ENCODE results near the gene METTL13.

METTL13 gene

DNA sequence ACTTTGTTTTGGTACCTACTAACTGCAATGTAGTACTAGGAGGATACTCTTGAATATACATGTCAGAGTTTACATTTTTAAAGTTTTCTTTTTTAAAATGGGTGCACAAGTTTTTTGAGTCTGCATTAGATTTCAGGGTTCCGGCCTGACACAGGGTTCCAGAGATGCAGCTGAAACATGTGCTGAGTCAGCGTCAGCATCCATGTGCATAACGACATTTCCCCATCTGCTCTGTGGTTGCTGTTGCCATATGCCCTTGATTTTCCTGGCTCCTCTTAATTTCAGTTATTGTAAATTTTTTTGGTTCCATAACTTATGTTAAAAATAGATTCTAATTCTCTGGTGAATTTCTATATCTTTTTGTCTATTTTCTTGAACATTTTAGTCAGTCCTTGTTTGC, 12.3 kb upstream of the METTL13 start:
- Histone ChIP-seq H3K4me1 (ENCODE audit: control insufficient read depth in 2 of 2, insufficient read depth in 1 of 2, low read depth in 1 of 2, low read length in 2 of 2) (no peaks in the 10 kb centered on the region), H2BK12ac (ENCODE audit: low read length) (no peak overlapping the region), H3K4ac (ENCODE audit: low read length) (no peak overlapping the region), H3K14ac (ENCODE audit: low read length) (no peak overlapping the region), H3K4me2 (ENCODE audit: insufficient read depth, low read length, poor library complexity, severe bottlenecking) (no peak overlapping the region), H2AFZ (ENCODE audit: low read length) (no peak overlapping the region), H4K8ac (ENCODE audit: low read depth, low read length) (no peak overlapping the region), H3K18ac (ENCODE audit: low read length) (no peak overlapping the region), H3K27me3 (ENCODE audit: control insufficient read depth in 3 of 3, insufficient read depth in 3 of 3, low read depth in 1 of 3, low read length in 3 of 3) (no peaks in the 10 kb centered on the region), H4K91ac (ENCODE audit: low read depth, low read length, poor library complexity) (no peak overlapping the region), H3K79me1 (ENCODE audit: low read depth, low read length) (no peaks in the 10 kb centered on the region), H2AK5ac (ENCODE audit: low read depth, low read length) (no peak overlapping the region), H3K9ac (ENCODE audit: low read depth, low read length, poor library complexity) (no peak overlapping the region), H2BK15ac (ENCODE audit: low read length) (no peak overlapping the region), H3K23ac (ENCODE audit: low read depth, low read length, poor library complexity) (no peak overlapping the region), H3K4me3 (ENCODE audit: low read length in 2 of 2) (no peak overlapping the region), H2BK5ac (ENCODE audit: low read length) (no peak overlapping the region), H3K36me3 (replicated peaks in 1 of 2; ENCODE audit: control insufficient read depth in 2 of 2, insufficient read depth in 2 of 2, low read length in 2 of 2) (no peaks in the 10 kb centered on the region), H3K27ac (replicated peaks; ENCODE audit: low read length) (no peak overlapping the region), H2BK120ac (ENCODE audit: low read depth, low read length) (no peak overlapping the region), H3K9me3 (replicated peaks in 1 of 2; ENCODE audit: control insufficient read depth in 2 of 2, insufficient read depth in 1 of 2, low read depth in 1 of 2, low read length in 2 of 2) (no peaks in the 10 kb centered on the region)
- no CpG with 5 or more reads among the region's 3 CpGs for WGBS, 2 donors (ENCODE audit: extremely low coverage in 2 of 2, insufficient read length in 2 of 2, insufficient replicate concordance in 1 of 2)
- DNase-seq (ENCODE audit: low spot score): no peak

DNA sequence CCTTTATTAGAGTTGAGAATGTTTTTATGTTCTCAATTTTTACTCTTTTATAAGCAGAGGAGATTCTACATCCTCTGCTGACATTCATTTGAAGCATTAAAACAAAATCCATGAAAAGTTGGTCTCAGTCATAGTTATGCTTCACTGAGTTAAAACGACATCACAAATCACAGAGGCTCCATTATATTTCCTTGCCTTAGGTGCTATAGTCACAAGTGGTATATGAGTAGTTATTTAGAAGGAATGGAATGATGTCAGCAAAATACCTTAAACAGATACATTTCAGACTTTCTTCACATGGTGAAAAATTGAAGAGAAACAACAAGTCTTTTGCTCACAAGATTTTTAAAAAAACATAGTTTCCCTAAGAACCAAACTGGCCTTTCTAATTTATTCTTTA, 11.7 kb upstream of the METTL13 start:
- Histone ChIP-seq H3K4me2 (ENCODE audit: insufficient read depth, low read length, poor library complexity, severe bottlenecking) (no peak overlapping the region), H3K4me3 (ENCODE audit: low read length in 2 of 2) (no peak overlapping the region), H3K27ac (replicated peaks; ENCODE audit: low read length) (no peak overlapping the region)

DNA sequence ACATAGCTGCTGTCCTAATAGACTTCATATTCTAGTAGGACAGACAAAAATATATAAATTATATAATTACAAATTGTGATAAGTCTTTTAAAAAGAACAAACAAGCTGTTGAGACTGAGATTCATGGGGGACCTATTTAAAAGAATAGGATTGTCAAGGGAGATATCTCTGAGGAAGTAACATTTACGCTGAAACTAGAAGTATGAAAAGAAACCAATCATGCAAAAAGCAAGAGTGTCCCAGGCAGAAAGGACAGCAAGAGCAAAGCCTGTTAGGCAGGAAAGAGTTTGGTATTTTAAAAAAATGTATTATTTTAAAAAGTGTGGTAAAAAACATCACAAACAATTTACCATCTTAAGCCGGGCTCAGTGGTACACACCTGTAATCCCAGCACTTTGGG, 9.1 kb upstream of the METTL13 start:
- Histone ChIP-seq H3K36me3 (replicated peaks in 1 of 2; ENCODE audit: control insufficient read depth in 2 of 2, insufficient read depth in 2 of 2, low read length in 2 of 2) (no peaks in the 10 kb centered on the region), H3K9ac (ENCODE audit: low read depth, low read length, poor library complexity) (no peak overlapping the region), H3K79me1 (ENCODE audit: low read depth, low read length) (no peaks in the 10 kb centered on the region), H3K4me1 (ENCODE audit: control insufficient read depth in 2 of 2, insufficient read depth in 1 of 2, low read depth in 1 of 2, low read length in 2 of 2) (no peaks in the 10 kb centered on the region), H3K4me2 (ENCODE audit: insufficient read depth, low read length, poor library complexity, severe bottlenecking) (no peak overlapping the region), H2BK5ac (ENCODE audit: low read length) (no peak overlapping the region), H3K18ac (ENCODE audit: low read length) (no peak overlapping the region), H2BK120ac (ENCODE audit: low read depth, low read length) (no peak overlapping the region), H2BK15ac (ENCODE audit: low read length) (no peak overlapping the region), H3K27ac (replicated peaks; ENCODE audit: low read length) (no peak overlapping the region), H3K23ac (ENCODE audit: low read depth, low read length, poor library complexity) (no peak overlapping the region), H3K14ac (ENCODE audit: low read length) (no peak overlapping the region), H3K27me3 (ENCODE audit: control insufficient read depth in 3 of 3, insufficient read depth in 3 of 3, low read depth in 1 of 3, low read length in 3 of 3) (no peaks in the 10 kb centered on the region), H2AK5ac (ENCODE audit: low read depth, low read length) (no peak overlapping the region), H2AFZ (ENCODE audit: low read length) (no peak overlapping the region), H3K4me3 (ENCODE audit: low read length in 2 of 2) (no peak overlapping the region), H4K8ac (ENCODE audit: low read depth, low read length) (no peak overlapping the region), H3K4ac (ENCODE audit: low read length) (no peak overlapping the region), H4K91ac (ENCODE audit: low read depth, low read length, poor library complexity) (no peak overlapping the region), H3K9me3 (replicated peaks in 1 of 2; ENCODE audit: control insufficient read depth in 2 of 2, insufficient read depth in 1 of 2, low read depth in 1 of 2, low read length in 2 of 2) (no peaks in the 10 kb centered on the region), H2BK12ac (ENCODE audit: low read length) (no peak overlapping the region)
- no CpG with 5 or more reads among the region's 2 CpGs for whole genome bisulfite sequencing, 2 donors (ENCODE audit: extremely low coverage in 2 of 2, insufficient read length in 2 of 2, insufficient replicate concordance in 1 of 2)
- DNase-seq (ENCODE audit: low spot score): no peak

More for the DNA sequence above, 11.7 kb upstream of the METTL13 start:
- H2BK15ac ChIP-seq (ENCODE audit: low read length): no peak overlapping the region
- no peaks in the 10 kb centered on the region for H3K36me3 ChIP-seq (replicated peaks in 1 of 2; ENCODE audit: control insufficient read depth in 2 of 2, insufficient read depth in 2 of 2, low read length in 2 of 2)
- no peak overlapping the region for H4K8ac ChIP-seq (ENCODE audit: low read depth, low read length)
- H3K4ac ChIP-seq (ENCODE audit: low read length): no peak overlapping the region
- H3K4me1 ChIP-seq (ENCODE audit: control insufficient read depth in 2 of 2, insufficient read depth in 1 of 2, low read depth in 1 of 2, low read length in 2 of 2): no peaks in the 10 kb centered on the region
- H3K18ac ChIP-seq (ENCODE audit: low read length): no peak overlapping the region
- H4K91ac ChIP-seq (ENCODE audit: low read depth, low read length, poor library complexity): no peak overlapping the region
- H2BK120ac ChIP-seq (ENCODE audit: low read depth, low read length): no peak overlapping the region
- H3K14ac ChIP-seq (ENCODE audit: low read length): no peak overlapping the region
- H2BK5ac ChIP-seq (ENCODE audit: low read length): no peak overlapping the region
- no peaks in the 10 kb centered on the region for H3K9me3 ChIP-seq (replicated peaks in 1 of 2; ENCODE audit: control insufficient read depth in 2 of 2, insufficient read depth in 1 of 2, low read depth in 1 of 2, low read length in 2 of 2)
- H3K23ac ChIP-seq (ENCODE audit: low read depth, low read length, poor library complexity): no peak overlapping the region
- H3K9ac ChIP-seq (ENCODE audit: low read depth, low read length, poor library complexity): no peak overlapping the region
- DNase-seq (ENCODE audit: low spot score): no peak
- H3K79me1 ChIP-seq (ENCODE audit: low read depth, low read length): no peaks in the 10 kb centered on the region
- WGBS, 2 donors (ENCODE audit: extremely low coverage in 2 of 2, insufficient read length in 2 of 2, insufficient replicate concordance in 1 of 2): no CpG with 5 or more reads among the region's 1 CpG
- no peak overlapping the region for H2AK5ac ChIP-seq (ENCODE audit: low read depth, low read length)
- H2AFZ ChIP-seq (ENCODE audit: low read length): no peak overlapping the region
- no peaks in the 10 kb centered on the region for H3K27me3 ChIP-seq (ENCODE audit: control insufficient read depth in 3 of 3, insufficient read depth in 3 of 3, low read depth in 1 of 3, low read length in 3 of 3)
- H2BK12ac ChIP-seq (ENCODE audit: low read length): no peak overlapping the region

DNA sequence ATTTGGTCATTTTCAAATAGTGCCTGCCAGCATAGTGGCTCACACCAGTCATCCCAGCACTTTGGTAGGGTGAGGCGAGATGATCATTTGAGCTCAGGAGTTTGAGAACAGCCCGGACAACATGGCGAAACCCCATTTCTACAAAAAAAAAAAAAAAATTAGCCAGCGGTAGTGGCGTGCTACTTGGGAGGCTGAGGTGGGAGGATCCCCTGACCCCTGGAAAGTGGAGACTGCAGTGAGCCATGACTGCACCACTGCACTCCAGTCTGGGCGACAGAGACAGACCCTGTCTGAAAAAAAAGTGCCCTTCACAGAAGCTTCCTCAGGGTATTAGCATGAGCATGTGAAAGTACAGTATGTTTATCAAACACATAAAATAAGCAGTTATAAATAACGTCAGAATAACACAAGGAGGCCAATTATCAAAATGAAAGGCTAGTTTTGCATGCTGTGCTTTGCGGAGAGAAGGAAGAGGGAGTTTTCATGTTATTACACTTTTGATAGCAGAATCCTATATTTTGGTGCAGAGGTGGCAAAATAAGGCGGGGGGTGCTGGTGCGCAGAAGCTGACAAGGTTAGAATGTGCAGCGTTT, 781 bp upstream of the METTL13 start:
- Histone ChIP-seq H3K4ac (ENCODE audit: low read length) (no peak overlapping the region), H3K27me3 (ENCODE audit: control insufficient read depth in 3 of 3, insufficient read depth in 3 of 3, low read depth in 1 of 3, low read length in 3 of 3) (no peaks in the 10 kb centered on the region), H3K23ac (ENCODE audit: low read depth, low read length, poor library complexity) (peak overlapping the region; percentile 90), H3K27ac (replicated peaks; ENCODE audit: low read length) (peak overlapping the region; percentile 79), H3K14ac (ENCODE audit: low read length) (no peak overlapping the region), H3K9ac (ENCODE audit: low read depth, low read length, poor library complexity) (no peak overlapping the region), H3K36me3 (replicated peaks in 1 of 2; ENCODE audit: control insufficient read depth in 2 of 2, insufficient read depth in 2 of 2, low read length in 2 of 2) (peaks cover 13 to 27% of the 10 kb centered on the region in 2 donors), H4K8ac (ENCODE audit: low read depth, low read length) (no peak overlapping the region), H3K79me1 (ENCODE audit: low read depth, low read length) (peaks cover 5% of the 10 kb centered on the region), H4K91ac (ENCODE audit: low read depth, low read length, poor library complexity) (no peak overlapping the region), H2AFZ (ENCODE audit: low read length) (peak overlapping the region; percentile 83), H2BK5ac (ENCODE audit: low read length) (no peak overlapping the region), H2BK120ac (ENCODE audit: low read depth, low read length) (no peak overlapping the region), H3K9me3 (replicated peaks in 1 of 2; ENCODE audit: control insufficient read depth in 2 of 2, insufficient read depth in 1 of 2, low read depth in 1 of 2, low read length in 2 of 2) (no peaks in the 10 kb centered on the region), H2BK15ac (ENCODE audit: low read length) (no peak overlapping the region), H3K18ac (ENCODE audit: low read length) (no peak overlapping the region), H2BK12ac (ENCODE audit: low read length) (no peak overlapping the region), H2AK5ac (ENCODE audit: low read depth, low read length) (no peak overlapping the region), H3K4me2 (ENCODE audit: insufficient read depth, low read length, poor library complexity, severe bottlenecking) (peak overlapping the region; percentile 29), H3K4me1 (ENCODE audit: control insufficient read depth in 2 of 2, insufficient read depth in 1 of 2, low read depth in 1 of 2, low read length in 2 of 2) (peaks cover 0 to 4% of the 10 kb centered on the region in 2 donors), H3K4me3 (ENCODE audit: low read length in 2 of 2) (peak overlapping the region; percentile 55 to 78)
- DNase-seq (ENCODE audit: low spot score): no peak
- no CpG with 5 or more reads among the region's 11 CpGs for WGBS, 2 donors (ENCODE audit: extremely low coverage in 2 of 2, insufficient read length in 2 of 2, insufficient replicate concordance in 1 of 2)
